Uterus (tissue), 2 donors: ENCODE measurements around the gene PFKFB3.

Experiments
- POLR2A ChIP-seq, 2 donors: fragments of 450-650 bp; IDR thresholded peaks; one replicate each; pipeline ENCODE4 v1.6.1; 2016; ENCODE audit warnings: antibody characterized with exemption in 2 of 2, mild to moderate bottlenecking in 1 of 2, moderate library complexity in 1 of 2
- TF ChIP-seq, protein P1 (sequence below), 4 experiments: fragments of 200-600 bp in 2 of 4; fragments of 450-650 bp in 2 of 4; sonication (generic) in 2 of 4; IDR thresholded peaks; one replicate each; pipeline ENCODE4 v1.5.1; 2016 to 2019; ENCODE audit warnings: antibody characterized with exemption in 4 of 4, mild to moderate bottlenecking in 2 of 4, moderate library complexity in 1 of 4

DNA sequence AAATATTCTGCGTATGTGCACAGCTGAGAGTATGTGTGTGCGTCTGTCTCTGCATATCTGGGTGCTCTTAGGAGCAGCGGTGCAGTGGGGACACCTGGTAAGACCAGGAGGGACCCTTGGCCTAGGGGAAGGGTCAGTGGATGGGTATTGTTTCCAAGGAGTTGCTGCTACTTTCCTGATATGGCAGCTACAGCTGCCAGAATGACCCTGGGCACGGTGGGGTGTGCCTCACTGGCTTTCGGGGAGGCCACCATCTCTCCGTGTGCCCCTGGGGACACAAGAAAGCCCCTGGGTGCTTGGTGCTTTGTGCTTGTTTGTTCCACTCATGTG, 8.6 kb downstream of the PFKFB3 start:
- TF ChIP-seq, protein P1, sequence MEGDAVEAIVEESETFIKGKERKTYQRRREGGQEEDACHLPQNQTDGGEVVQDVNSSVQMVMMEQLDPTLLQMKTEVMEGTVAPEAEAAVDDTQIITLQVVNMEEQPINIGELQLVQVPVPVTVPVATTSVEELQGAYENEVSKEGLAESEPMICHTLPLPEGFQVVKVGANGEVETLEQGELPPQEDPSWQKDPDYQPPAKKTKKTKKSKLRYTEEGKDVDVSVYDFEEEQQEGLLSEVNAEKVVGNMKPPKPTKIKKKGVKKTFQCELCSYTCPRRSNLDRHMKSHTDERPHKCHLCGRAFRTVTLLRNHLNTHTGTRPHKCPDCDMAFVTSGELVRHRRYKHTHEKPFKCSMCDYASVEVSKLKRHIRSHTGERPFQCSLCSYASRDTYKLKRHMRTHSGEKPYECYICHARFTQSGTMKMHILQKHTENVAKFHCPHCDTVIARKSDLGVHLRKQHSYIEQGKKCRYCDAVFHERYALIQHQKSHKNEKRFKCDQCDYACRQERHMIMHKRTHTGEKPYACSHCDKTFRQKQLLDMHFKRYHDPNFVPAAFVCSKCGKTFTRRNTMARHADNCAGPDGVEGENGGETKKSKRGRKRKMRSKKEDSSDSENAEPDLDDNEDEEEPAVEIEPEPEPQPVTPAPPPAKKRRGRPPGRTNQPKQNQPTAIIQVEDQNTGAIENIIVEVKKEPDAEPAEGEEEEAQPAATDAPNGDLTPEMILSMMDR (IDR thresholded peaks at IDR 0.05): no peak
- TF ChIP-seq POLR2A (IDR thresholded peaks at IDR 0.05): no peak
